SU-DHL-6 (cell line): ENCODE data around the gene PDLIM5.

Source experiments
- H2AFZ ChIP-seq: fragments of 200-600 bp; sonication (generic); 2 replicates; pipeline ENCODE4 v1.6.1; 2014; ENCODE audit warnings: low read depth, mild to moderate bottlenecking, moderate library complexity, mixed read lengths, antibody characterized with exemption, low read length; ENCODE audit not compliant: severe bottlenecking
- H3F3A ChIP-seq: fragments of 200-600 bp; shearing (Covaris generic); 2 replicates; pipeline ENCODE4 v1.6.0; 2016; ENCODE audit warnings: antibody characterized with exemption, mild to moderate bottlenecking; ENCODE audit not compliant: insufficient read depth
- H3K27ac ChIP-seq: fragments of 200-600 bp; sonication (generic); 2 replicates; pipeline ENCODE4 v1.5.1; 2016; ENCODE audit warnings: low read depth, mild to moderate bottlenecking, low read length, moderate library complexity, mixed read lengths
- H3K27me3 ChIP-seq: fragments of 200-600 bp; sonication (generic), shearing (Covaris generic); 2 replicates; pipeline ENCODE4 v1.6.0; 2014; ENCODE audit warnings: mild to moderate bottlenecking, low read length
- H3K36me3 ChIP-seq: fragments of 200-600 bp; sonication (generic); 2 replicates; pipeline ENCODE4 v1.6.1; 2014; ENCODE audit warnings: mild to moderate bottlenecking, low read length, mixed read lengths
- H3K4me2 ChIP-seq: fragments of 300-600, 200-600 bp; shearing (Covaris generic), sonication (generic); 2 replicates; pipeline ENCODE4 v1.6.0; 2014; ENCODE audit warnings: low read length, low read depth, mild to moderate bottlenecking; ENCODE audit not compliant: poor library complexity, severe bottlenecking
- H3K4me3 ChIP-seq: fragments of 200-600 bp; sonication (generic); 2 replicates; pipeline ENCODE4 v1.5.1; 2014; ENCODE audit warnings: antibody characterized with exemption, low read length, mild to moderate bottlenecking, mixed read lengths; ENCODE audit not compliant: insufficient read depth, poor library complexity, severe bottlenecking
- H3K79me2 ChIP-seq: fragments of 200-600 bp; sonication (generic); 2 replicates; pipeline ENCODE4 v1.6.1; 2014; ENCODE audit warnings: mild to moderate bottlenecking, low read length, moderate library complexity; ENCODE audit not compliant: insufficient read depth
- H3K9ac ChIP-seq: fragments of 200-600 bp; sonication (generic); 2 replicates; pipeline ENCODE4 v1.7.0; 2014; ENCODE audit warnings: mild to moderate bottlenecking, low read length
- H3K9me2 ChIP-seq: fragments of 200-600 bp; sonication (generic); replicated peaks from 2 replicates; pipeline ENCODE4 v1.6.1; 2014; ENCODE audit warnings: low read length; ENCODE audit not compliant: insufficient read depth
- H3K9me3 ChIP-seq: fragments of 200-600 bp; sonication (generic); 2 replicates; pipeline ENCODE4 v1.6.1; 2014; ENCODE audit warnings: low read length, mixed read lengths; ENCODE audit not compliant: insufficient read depth
- H4K20me1 ChIP-seq: fragments of 200-600 bp; sonication (generic); 2 replicates; pipeline ENCODE4 v1.6.1; 2014; ENCODE audit warnings: low read depth, mild to moderate bottlenecking, antibody characterized with exemption, low read length, moderate library complexity, mixed read lengths
- CTCF ChIP-seq: fragments of 200-600 bp; sonication (generic); IDR thresholded peaks from one replicate; pipeline ENCODE4 v1.5.1; 2017; ENCODE audit warnings: antibody characterized with exemption, mild to moderate bottlenecking, low read length, moderate library complexity; ENCODE audit not compliant: insufficient read depth, poor library complexity, severe bottlenecking
- EZH2phosphoT487 ChIP-seq: fragments of 200-600 bp; sonication (generic), shearing (Covaris generic); conservative IDR thresholded peaks from 2 replicates; pipeline ENCODE4 v1.6.1; 2018; ENCODE audit warnings: mild to moderate bottlenecking, antibody characterized with exemption, low read length, moderate library complexity, mixed read lengths

Gene PDLIM5

DNA sequence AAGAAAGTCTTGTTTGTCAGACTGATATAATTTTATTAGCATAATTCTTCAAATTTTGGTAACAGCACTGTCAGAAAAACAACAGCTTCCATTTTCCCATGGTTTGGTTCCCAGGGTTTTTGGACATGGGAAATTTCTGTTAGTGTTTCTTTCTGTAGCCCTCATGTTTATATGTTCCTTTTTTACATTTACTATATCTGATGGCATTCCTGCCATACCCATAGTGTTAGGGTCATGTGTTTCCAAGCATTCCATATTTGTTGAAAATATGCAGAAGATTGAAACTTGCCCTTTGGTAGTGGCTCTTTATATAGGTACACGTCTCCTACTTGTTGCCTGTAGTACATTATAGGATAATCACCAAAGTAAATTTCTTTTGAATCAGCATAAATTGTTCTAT is 65.8 kb downstream of the PDLIM5 start:
- H3K4me2 ChIP-seq: no peak overlapping the region
- TF ChIP-seq EZH2phosphoT487 (no peak), CTCF (no peak)
- H3K4me3 ChIP-seq: no peak overlapping the region
- H3K79me2 ChIP-seq: no peaks in the 10 kb centered on the region
- no peaks in the 10 kb centered on the region for H3K27me3 ChIP-seq
- no peak overlapping the region for H3K9ac ChIP-seq
- no peaks in the 10 kb centered on the region for H3F3A ChIP-seq
- H3K9me3 ChIP-seq: no peaks in the 10 kb centered on the region
- no peak overlapping the region for H3K27ac ChIP-seq
- no peaks in the 10 kb centered on the region for H3K9me2 ChIP-seq
- H2AFZ ChIP-seq: no peak overlapping the region
- H4K20me1 ChIP-seq: no peaks in the 10 kb centered on the region
- H3K36me3 ChIP-seq: no peaks in the 10 kb centered on the region

DNA sequence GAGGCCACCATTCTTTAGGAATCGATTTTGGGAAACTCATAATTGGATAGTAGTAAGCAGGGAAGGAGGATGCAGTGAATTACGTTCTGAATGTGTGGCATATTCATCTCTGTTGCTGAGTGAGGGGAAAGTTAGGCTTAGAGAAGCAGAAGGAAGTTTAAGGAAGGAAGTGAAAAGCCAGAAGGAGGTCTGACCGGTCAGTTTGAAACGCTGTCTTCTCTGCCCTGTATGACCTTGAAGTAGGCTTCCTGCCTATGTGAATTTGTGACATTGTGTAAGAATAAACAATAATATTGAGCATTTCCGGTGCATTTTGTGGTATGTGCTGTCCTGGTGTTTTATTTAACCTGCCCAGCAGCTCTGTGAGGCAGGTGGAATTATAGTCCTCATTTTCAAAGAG is 67.3 kb downstream of the PDLIM5 start:
- H3K9ac ChIP-seq: no peak overlapping the region
- H3K9me3 ChIP-seq: no peaks in the 10 kb centered on the region
- no peak for TF ChIP-seq EZH2phosphoT487
- TF ChIP-seq CTCF: no peak
- H3K4me2 ChIP-seq: no peak overlapping the region
- H3K4me3 ChIP-seq: no peak overlapping the region
- H3K27ac ChIP-seq: no peak overlapping the region
- no peaks in the 10 kb centered on the region for H3K9me2 ChIP-seq
- H3F3A ChIP-seq: no peaks in the 10 kb centered on the region
- H3K79me2 ChIP-seq: no peaks in the 10 kb centered on the region
- no peak overlapping the region for H2AFZ ChIP-seq
- H3K36me3 ChIP-seq: no peaks in the 10 kb centered on the region
- no peaks in the 10 kb centered on the region for H4K20me1 ChIP-seq
- H3K27me3 ChIP-seq: no peaks in the 10 kb centered on the region

GRCh38 chr4:94519925-94520789 is 68.4 kb downstream of the PDLIM5 start:
- Histone ChIP-seq H3F3A (no peaks in the 10 kb centered on the region), H3K79me2 (no peaks in the 10 kb centered on the region), H3K4me2 (no peak overlapping the region), H3K27me3 (no peaks in the 10 kb centered on the region), H3K4me3 (no peak overlapping the region), H2AFZ (no peak overlapping the region), H3K9ac (no peak overlapping the region), H3K9me2 (no peaks in the 10 kb centered on the region), H3K9me3 (no peaks in the 10 kb centered on the region), H3K36me3 (no peaks in the 10 kb centered on the region), H4K20me1 (no peaks in the 10 kb centered on the region), H3K27ac (no peak overlapping the region)
- no peak for TF ChIP-seq EZH2phosphoT487

DNA sequence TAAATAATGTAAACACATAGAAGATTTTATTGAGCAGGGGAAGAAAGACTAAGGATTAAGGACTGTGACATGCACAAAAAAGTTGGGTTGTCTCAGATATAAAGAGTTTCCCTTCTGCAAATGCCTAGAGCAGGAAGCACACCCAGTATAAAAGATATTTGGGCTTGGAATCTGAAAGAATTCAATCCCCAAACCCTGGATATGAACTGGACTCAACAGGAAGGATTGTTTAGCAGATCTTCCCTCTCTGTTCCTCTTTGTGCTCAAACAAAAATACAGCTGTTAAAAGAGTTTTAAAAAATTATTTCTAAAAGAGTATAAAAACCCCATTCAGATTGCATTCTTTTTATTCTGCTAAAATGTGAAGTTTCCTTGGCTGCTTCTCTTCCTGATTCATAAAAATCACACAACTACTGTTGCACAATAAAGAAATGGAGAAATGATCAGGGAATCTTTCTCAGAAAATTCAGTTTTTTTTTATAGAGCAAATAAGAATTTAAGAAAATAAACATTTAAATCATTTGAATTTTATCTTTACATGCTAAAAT is 71.4 kb downstream of the PDLIM5 start:
- H3K36me3 ChIP-seq: no peaks in the 10 kb centered on the region
- no peak overlapping the region for H3K27ac ChIP-seq
- no peaks in the 10 kb centered on the region for H3K9me3 ChIP-seq
- no peaks in the 10 kb centered on the region for H3K9me2 ChIP-seq
- H2AFZ ChIP-seq: no peak overlapping the region
- no peaks in the 10 kb centered on the region for H3K79me2 ChIP-seq
- H3F3A ChIP-seq: no peaks in the 10 kb centered on the region
- no peak overlapping the region for H3K9ac ChIP-seq
- no peak overlapping the region for H3K4me2 ChIP-seq
- no peaks in the 10 kb centered on the region for H3K27me3 ChIP-seq
- H4K20me1 ChIP-seq: no peaks in the 10 kb centered on the region
- TF ChIP-seq EZH2phosphoT487: no peak
- no peak for TF ChIP-seq CTCF
- H3K4me3 ChIP-seq: no peak overlapping the region
